Progenitor cell of endocrine pancreas (in vitro differentiated cells): ENCODE measurements around the gene PLOD3. TPM values are rescaled to one million over a fixed set of nuclear protein-coding genes. Genes with fewer than 3 reads are reported as not detected.

ENCODE experiments used
- DNase-seq: peaks from one replicate; pipeline ENCODE4 v3.0.0; 2021; ENCODE audit warnings: low spot score; ENCODE audit not compliant: unreplicated experiment
- H3K27ac Mint-ChIP-seq: 2 replicates; pipeline ENCODE4 v1.8.0; 2021; ENCODE audit warnings: mild to moderate bottlenecking, moderate library complexity, mixed read lengths
- H3K27me3 Mint-ChIP-seq: 2 replicates; pipeline ENCODE4 v1.8.0; 2021; ENCODE audit warnings: mixed read lengths
- H3K36me3 Mint-ChIP-seq: 2 replicates; pipeline ENCODE4 v1.8.0; 2022; ENCODE audit warnings: mixed read lengths; ENCODE audit not compliant: insufficient read depth
- H3K4me1 Mint-ChIP-seq: 2 replicates; pipeline ENCODE4 v1.8.0; 2021; ENCODE audit warnings: low read depth, mixed read lengths
- H3K4me3 Mint-ChIP-seq: 2 replicates; pipeline ENCODE4 v1.8.0; 2021; ENCODE audit warnings: low read depth, mild to moderate bottlenecking, moderate library complexity, mixed read lengths
- H3K9me3 Mint-ChIP-seq: 2 replicates; pipeline ENCODE4 v1.8.0; 2021; ENCODE audit warnings: low read depth, mixed read lengths
- total RNA-seq: library from RNA; stranded (reverse); gene quantifications from 2 replicates; pipeline ENCODE4 v1.2.1, GENCODE V29; 2021
- TF ChIP-seq, protein P1 (sequence below): fragments of 200-600 bp; sonication (generic); IDR thresholded peaks from one replicate; pipeline ENCODE4 v1.5.0; 2021; ENCODE audit warnings: antibody characterized with exemption, mild to moderate bottlenecking; ENCODE audit not compliant: unreplicated experiment

PLOD3 gene
- total RNA-seq, 1 donor from 2014 or later = 89.8 TPM

DNA sequence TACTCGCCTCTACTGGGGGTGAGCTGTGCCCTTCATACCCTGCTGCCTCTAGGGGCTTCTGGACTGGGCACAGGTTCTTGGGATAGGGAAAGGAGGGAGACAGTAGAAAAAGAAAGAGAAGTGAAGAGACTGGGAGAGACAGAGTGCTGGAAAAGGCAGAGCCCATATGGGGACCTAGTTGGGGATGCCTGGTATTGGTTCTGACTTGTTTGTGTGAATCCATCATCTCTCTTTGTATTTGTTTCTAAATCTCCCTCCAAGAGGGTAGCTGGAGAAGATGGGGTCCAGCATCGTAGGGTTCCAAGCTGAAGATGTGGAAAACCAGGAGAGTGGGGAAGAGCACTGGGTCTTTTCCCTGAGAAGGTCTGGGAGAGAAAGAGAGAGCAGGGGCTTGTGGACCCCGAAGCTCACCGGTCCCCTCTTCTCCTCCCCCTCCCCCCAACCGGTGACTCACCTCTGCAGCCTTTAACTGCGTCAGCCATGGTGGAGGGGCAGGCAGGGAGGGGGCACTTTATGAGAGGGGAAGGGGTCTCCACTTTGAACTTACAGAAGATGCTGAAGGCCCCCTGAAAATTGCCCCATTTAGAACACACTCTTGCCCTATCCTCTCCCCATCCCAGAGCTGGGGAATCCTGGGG, 48.9 kb downstream of the PLOD3 start:
- Mint-ChIP-seq H3K9me3 (no peaks in the 10 kb centered on the region), H3K4me1 (peaks cover 9% of the 10 kb centered on the region), H3K4me3 (no peak overlapping the region), H3K27me3 (peaks cover 81% of the 10 kb centered on the region), H3K27ac (peak overlapping the region; percentile 72), H3K36me3 (no peaks in the 10 kb centered on the region)
- no peak for DNase-seq
- TF ChIP-seq, protein P1, sequence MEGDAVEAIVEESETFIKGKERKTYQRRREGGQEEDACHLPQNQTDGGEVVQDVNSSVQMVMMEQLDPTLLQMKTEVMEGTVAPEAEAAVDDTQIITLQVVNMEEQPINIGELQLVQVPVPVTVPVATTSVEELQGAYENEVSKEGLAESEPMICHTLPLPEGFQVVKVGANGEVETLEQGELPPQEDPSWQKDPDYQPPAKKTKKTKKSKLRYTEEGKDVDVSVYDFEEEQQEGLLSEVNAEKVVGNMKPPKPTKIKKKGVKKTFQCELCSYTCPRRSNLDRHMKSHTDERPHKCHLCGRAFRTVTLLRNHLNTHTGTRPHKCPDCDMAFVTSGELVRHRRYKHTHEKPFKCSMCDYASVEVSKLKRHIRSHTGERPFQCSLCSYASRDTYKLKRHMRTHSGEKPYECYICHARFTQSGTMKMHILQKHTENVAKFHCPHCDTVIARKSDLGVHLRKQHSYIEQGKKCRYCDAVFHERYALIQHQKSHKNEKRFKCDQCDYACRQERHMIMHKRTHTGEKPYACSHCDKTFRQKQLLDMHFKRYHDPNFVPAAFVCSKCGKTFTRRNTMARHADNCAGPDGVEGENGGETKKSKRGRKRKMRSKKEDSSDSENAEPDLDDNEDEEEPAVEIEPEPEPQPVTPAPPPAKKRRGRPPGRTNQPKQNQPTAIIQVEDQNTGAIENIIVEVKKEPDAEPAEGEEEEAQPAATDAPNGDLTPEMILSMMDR = no peak

DNA sequence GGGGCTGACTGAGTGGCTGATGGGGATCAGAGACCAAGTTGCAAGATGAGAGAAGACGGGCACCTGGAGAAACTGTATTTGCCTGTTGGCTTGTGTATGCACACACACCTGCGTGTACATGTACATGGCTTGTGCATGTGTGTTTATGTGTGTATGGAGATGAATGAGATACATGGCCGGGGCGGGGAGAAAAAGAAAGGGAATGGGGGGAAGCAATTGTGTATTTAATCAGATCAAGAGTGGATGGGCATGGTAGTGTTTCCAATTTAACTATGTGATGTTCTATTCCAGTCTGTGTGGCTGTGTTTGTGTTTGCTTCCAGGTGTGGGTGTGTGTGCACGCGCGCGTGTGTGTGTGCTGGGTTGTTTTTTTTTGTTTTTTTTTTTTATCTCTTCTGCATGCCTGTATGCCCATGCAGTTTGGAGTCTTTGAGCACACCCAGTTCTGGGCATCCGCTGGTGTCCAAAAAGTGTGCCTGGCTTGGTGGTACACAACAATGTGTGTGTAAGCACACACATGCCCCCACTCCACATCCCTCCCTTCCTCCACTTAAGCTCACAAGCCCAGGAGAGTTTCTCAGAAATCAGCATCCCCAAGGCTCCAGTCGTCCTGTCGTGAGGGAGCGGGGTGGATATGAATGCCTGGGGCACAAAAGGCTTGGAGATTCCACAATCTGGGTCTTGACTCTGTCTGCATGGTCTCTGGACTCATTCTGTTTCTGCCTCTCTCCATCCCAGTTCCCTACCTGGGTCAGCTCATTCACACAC, 49.6 kb downstream of the PLOD3 start:
- Mint-ChIP-seq H3K27me3 (peaks cover 74% of the 10 kb centered on the region), H3K4me1 (peaks cover 9% of the 10 kb centered on the region), H3K27ac (peak overlapping the region; percentile 72), H3K9me3 (no peaks in the 10 kb centered on the region), H3K4me3 (no peak overlapping the region), H3K36me3 (no peaks in the 10 kb centered on the region)
- TF ChIP-seq, protein P1 = no peak
- no peak for DNase-seq

DNA sequence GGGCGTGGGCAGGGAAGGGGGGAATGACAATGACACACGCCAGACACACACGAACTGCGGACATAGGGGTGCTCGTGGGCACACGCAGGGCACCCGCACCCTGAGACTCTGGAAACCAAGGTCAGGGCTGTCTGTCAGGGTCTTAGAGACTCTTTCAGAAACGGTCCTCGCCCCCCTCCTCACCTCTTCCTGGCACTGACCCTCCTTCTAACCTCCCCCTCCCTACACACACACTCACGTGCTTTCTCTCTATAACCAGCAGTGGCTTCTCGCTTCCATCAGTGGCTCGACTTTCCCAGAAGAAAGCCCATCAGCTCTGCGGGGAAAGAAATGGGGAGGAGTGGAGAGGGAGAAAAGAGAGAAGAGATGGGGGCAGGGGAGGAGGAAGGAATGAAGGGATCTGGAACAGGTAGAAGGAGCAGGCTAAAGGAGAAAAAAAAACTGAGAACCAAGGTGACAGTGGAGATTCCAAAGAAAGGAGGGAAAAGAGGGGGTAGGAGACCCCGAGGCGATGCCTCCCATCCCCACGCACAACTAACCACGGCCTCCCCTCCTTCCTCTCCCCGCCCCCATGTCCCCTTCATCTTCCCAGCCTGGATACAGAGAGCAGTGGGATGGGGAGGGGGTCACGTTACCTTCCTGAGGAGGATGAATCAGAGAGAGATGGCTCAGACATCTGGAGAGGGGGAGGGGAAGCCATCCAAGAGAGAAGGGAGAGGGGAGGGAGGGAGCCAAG, 50.3 kb downstream of the PLOD3 start:
- H3K4me3 Mint-ChIP-seq = no peak overlapping the region
- no peaks in the 10 kb centered on the region for H3K36me3 Mint-ChIP-seq
- H3K27me3 Mint-ChIP-seq = peaks cover 76% of the 10 kb centered on the region
- TF ChIP-seq, protein P1 = no peak
- peaks cover 12% of the 10 kb centered on the region for H3K4me1 Mint-ChIP-seq
- no peaks in the 10 kb centered on the region for H3K9me3 Mint-ChIP-seq
- no peak overlapping the region for H3K27ac Mint-ChIP-seq
- no peak for DNase-seq

DNA sequence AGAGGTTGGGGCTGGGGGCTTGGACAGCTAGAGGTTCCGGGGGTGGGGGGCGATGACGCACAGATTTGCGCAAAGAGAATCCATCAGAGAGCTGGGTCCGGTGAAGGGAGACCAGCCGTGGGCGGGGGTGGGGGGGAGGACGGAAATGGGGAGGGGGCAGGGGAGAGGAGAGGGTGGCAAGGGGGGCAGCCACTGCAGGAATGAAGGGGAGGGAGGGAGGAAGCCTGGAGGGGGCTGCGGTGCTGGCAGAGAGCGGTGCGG, 50.8 kb downstream of the PLOD3 start:
- peaks cover 72% of the 10 kb centered on the region for H3K27me3 Mint-ChIP-seq
- H3K36me3 Mint-ChIP-seq = no peaks in the 10 kb centered on the region
- no peak for DNase-seq
- no peak overlapping the region for H3K4me3 Mint-ChIP-seq
- TF ChIP-seq, protein P1 = no peak
- H3K27ac Mint-ChIP-seq = no peak overlapping the region
- no peaks in the 10 kb centered on the region for H3K9me3 Mint-ChIP-seq
- peaks cover 12% of the 10 kb centered on the region for H3K4me1 Mint-ChIP-seq

DNA sequence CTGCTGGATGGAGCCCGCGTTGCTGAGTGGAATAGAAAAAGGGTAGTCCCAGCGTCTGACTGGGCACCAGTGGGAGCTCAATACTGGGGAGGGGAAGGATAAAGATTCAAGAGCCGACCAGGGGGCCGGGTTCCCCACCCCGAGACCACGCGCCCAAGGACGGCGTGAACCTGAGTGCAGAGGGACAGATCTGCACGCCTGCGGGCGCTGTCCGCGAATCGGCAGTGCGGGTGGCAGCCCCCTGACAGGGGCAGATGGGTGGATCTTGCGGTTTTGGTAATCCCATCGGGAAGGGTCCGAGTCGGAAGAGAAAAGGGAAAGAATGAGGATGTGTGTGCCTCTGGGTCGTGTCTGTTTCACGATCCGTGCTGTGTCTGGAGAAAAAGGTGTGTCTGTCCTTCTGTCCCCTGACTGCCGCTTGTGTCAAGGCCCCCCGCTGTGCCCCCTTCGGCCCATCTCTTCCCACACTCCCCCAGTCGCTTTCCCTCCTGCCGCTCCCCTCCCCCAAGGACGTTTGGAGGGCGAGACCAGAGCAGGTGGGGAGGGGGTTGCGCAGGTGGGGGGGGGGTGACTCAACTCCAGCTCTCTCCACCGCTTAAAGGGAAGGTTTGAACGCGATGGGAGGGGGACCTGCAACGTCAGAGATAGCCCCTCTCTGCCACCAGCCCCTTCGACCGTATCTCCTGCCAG, 51.3 kb downstream of the PLOD3 start:
- H3K27ac Mint-ChIP-seq = peak overlapping the region; percentile 59
- peak overlapping the region; percentile 51 for H3K4me3 Mint-ChIP-seq
- TF ChIP-seq, protein P1 = no peak
- peaks cover 72% of the 10 kb centered on the region for H3K27me3 Mint-ChIP-seq
- no peak for DNase-seq
- no peaks in the 10 kb centered on the region for H3K9me3 Mint-ChIP-seq
- H3K36me3 Mint-ChIP-seq = no peaks in the 10 kb centered on the region
- peaks cover 12% of the 10 kb centered on the region for H3K4me1 Mint-ChIP-seq
